Activated T-cell treated with anti-CD3 and anti-CD28 coated beads for 24 hours (primary cell): Measurements from ENCODE around the gene B4GALNT1.

Experiments
- DNase-seq: peaks from one replicate; pipeline ENCODE4 v3.0.0-alpha.2; 2020; ENCODE audit warnings: low read depth

Gene B4GALNT1

GRCh38 chr12:57584050-57584449, 49.0 kb downstream of the B4GALNT1 start:
- no peak for DNase-seq

GRCh38 chr12:57583008-57583831, 49.8 kb downstream of the B4GALNT1 start:
- peak; percentile 62 for DNase-seq

GRCh38 chr12:57582440-57582839, 50.6 kb downstream of the B4GALNT1 start:
- no peak for DNase-seq

- DNase-seq = no peak
Observed at GRCh38 chr12:57581802-57582201, 51.2 kb downstream of the B4GALNT1 start.

GRCh38 chr12:57580466-57580795, 52.6 kb downstream of the B4GALNT1 start:
- no peak for DNase-seq

- DNase-seq = no peak
Observed at GRCh38 chr12:57579677-57580465, 53.1 kb downstream of the B4GALNT1 start.

GRCh38 chr12:57579011-57579410, 54.0 kb downstream of the B4GALNT1 start:
- no peak for DNase-seq

- DNase-seq = no peak
Observed at GRCh38 chr12:57577981-57578758, 54.8 kb downstream of the B4GALNT1 start.

GRCh38 chr12:57576613-57577160, 56.3 kb downstream of the B4GALNT1 start:
- no peak for DNase-seq
